CD14-positive monocyte (primary cell): ENCODE measurements around the gene KIF1A. TPM values are rescaled to one million over a fixed set of nuclear protein-coding genes. Genes with fewer than 3 reads are reported as not detected.

ENCODE experiments used
- DNase-seq, 3 donors: peaks; one replicate each; pipeline ENCODE4 v3.0.0-alpha.2; 2011 to 2022
- H2AFZ ChIP-seq: 2 replicates; pipeline ENCODE4 v1.6.0; 2012; ENCODE audit warnings: mild to moderate bottlenecking, low read depth, low read length, inconsistent platforms; ENCODE audit not compliant: insufficient read depth, poor library complexity, severe bottlenecking
- H3K27ac ChIP-seq, 2 donors: 1 replicate in 1 of 2; 2 replicates in 1 of 2; pipeline ENCODE4 v1.5.1; 2012 to 2013; ENCODE audit warnings: low read length in 2 of 2, control low read depth in 1 of 2, inconsistent platforms in 1 of 2, low read depth in 1 of 2, mild to moderate bottlenecking in 1 of 2
- H3K27me3 ChIP-seq, 2 donors: one replicate each; pipeline versions ENCODE4 v1.6.0 to v1.6.1; 2011 to 2013; ENCODE audit warnings: low read length in 2 of 2; ENCODE audit not compliant: control insufficient read depth in 2 of 2, insufficient read depth in 2 of 2
- H3K36me3 ChIP-seq, 2 donors: replicated peaks in 1 of 2; 1 replicate in 1 of 2; 2 replicates in 1 of 2; pipeline versions ENCODE4 v1.5.1 to v1.6.1; 2012 to 2013; ENCODE audit warnings: low read length in 2 of 2, control low read depth in 1 of 2, inconsistent platforms in 1 of 2, mild to moderate bottlenecking in 1 of 2; ENCODE audit not compliant: insufficient read depth in 2 of 2, control insufficient read depth in 1 of 2
- H3K4me1 ChIP-seq, 2 donors: 1 replicate in 1 of 2; 2 replicates in 1 of 2; pipeline versions ENCODE4 v1.5.1 to v1.6.1; 2012 to 2013; ENCODE audit warnings: low read length in 2 of 2, control low read depth in 1 of 2, inconsistent platforms in 1 of 2, mild to moderate bottlenecking in 1 of 2, moderate library complexity in 1 of 2; ENCODE audit not compliant: insufficient read depth in 2 of 2, control insufficient read depth in 1 of 2
- H3K4me2 ChIP-seq: replicated peaks from 2 replicates; pipeline ENCODE3; 2012; ENCODE audit warnings: low read length, moderate library complexity, mild to moderate bottlenecking; ENCODE audit not compliant: poor library complexity, severe bottlenecking; ENCODE audit errors: extremely low read depth
- H3K4me3 ChIP-seq, 3 experiments: fragments of 200-600 bp in 1 of 3; sonication (generic) in 1 of 3; replicated peaks in 1 of 3; 1 replicate in 2 of 3; 2 replicates in 1 of 3; pipeline ENCODE4 v1.5.1; 2011 to 2013; ENCODE audit warnings: low read length in 3 of 3, mild to moderate bottlenecking in 3 of 3, control low read depth in 2 of 3, low read depth in 2 of 3, inconsistent platforms in 1 of 3, moderate library complexity in 1 of 3
- H3K79me2 ChIP-seq: 2 replicates; pipeline ENCODE4 v1.6.0; 2012; ENCODE audit warnings: mild to moderate bottlenecking, control low read depth, inconsistent platforms, low read length, moderate library complexity; ENCODE audit not compliant: insufficient read depth
- H3K9ac ChIP-seq: 2 replicates; pipeline ENCODE4 v1.6.0; 2017; ENCODE audit warnings: low read length, mild to moderate bottlenecking; ENCODE audit not compliant: insufficient read depth, poor library complexity, severe bottlenecking
- H3K9me3 ChIP-seq, 2 donors: replicated peaks in 1 of 2; 1 replicate in 1 of 2; 2 replicates in 1 of 2; pipeline versions ENCODE4 v1.5.1 to v1.6.1; 2012 to 2013; ENCODE audit warnings: low read length in 2 of 2, control low read depth in 1 of 2; ENCODE audit not compliant: control insufficient read depth in 1 of 2, insufficient read depth in 1 of 2
- H4K20me1 ChIP-seq: 2 replicates; pipeline ENCODE4 v1.6.0; 2012; ENCODE audit warnings: mild to moderate bottlenecking, low read length, control low read depth, moderate library complexity; ENCODE audit not compliant: insufficient read depth
- H3K27ac Mint-ChIP-seq, 7 donors: one replicate each; pipeline ENCODE4 v1.8.0; 2020; ENCODE audit warnings: mild to moderate bottlenecking in 7 of 7, mixed read lengths in 7 of 7, moderate library complexity in 6 of 7, inconsistent platforms in 2 of 7
- H3K27me3 Mint-ChIP-seq, 3 donors: one replicate each; pipeline ENCODE4 v1.8.0; 2021 to 2022; ENCODE audit warnings: low read depth in 3 of 3, mild to moderate bottlenecking in 3 of 3, mixed read lengths in 3 of 3, moderate library complexity in 3 of 3, inconsistent platforms in 1 of 3
- H3K36me3 Mint-ChIP-seq, 2 donors: one replicate each; pipeline ENCODE4 v1.8.0; 2020; ENCODE audit warnings: mixed read lengths in 2 of 2, inconsistent platforms in 1 of 2, mild to moderate bottlenecking in 1 of 2
- H3K4me1 Mint-ChIP-seq: one replicate; pipeline ENCODE4 v1.8.0; 2020; ENCODE audit warnings: mild to moderate bottlenecking, mixed read lengths
- H3K4me3 Mint-ChIP-seq, 2 donors: one replicate each; pipeline ENCODE4 v1.8.0; 2020; ENCODE audit warnings: mild to moderate bottlenecking in 2 of 2, mixed read lengths in 2 of 2, moderate library complexity in 1 of 2
- H3K9me3 Mint-ChIP-seq, 7 donors: one replicate each; pipeline ENCODE4 v1.8.0; 2020 to 2022; ENCODE audit warnings: mixed read lengths in 7 of 7, mild to moderate bottlenecking in 6 of 7, moderate library complexity in 6 of 7, inconsistent platforms in 2 of 7
- CTCF ChIP-seq: fragments of 200-600 bp; IDR thresholded peaks from one replicate; pipeline ENCODE4 v1.8.0; 2022; ENCODE audit warnings: antibody characterized with exemption, mild to moderate bottlenecking
- WGBS: methylation state at CpG from one replicate; pipeline ENCODE4 v1.1.5; 2013; ENCODE audit warnings: missing lambda C conversion rate; ENCODE audit not compliant: insufficient coverage; 5-methylcytosine and 5-hydroxymethylcytosine counted together
- intact Hi-C, 2 donors: fragments of 100-400 bp; cut with micrococcal nuclease; formaldehyde crosslinking; loops; one replicate each; pipeline versions ENCODE4 v1.15.0 to v1.15.1; 2023
- polyA plus RNA-seq, 3 donors: library from polyadenylated mRNA; depleted of rRNA in 1 of 3; unstranded in 2 of 3; stranded (reverse) in 1 of 3; fragments of 300-500 nt in 2 of 3; fragments of >200 nt in 1 of 3; fragmentation: Illumina TruSeq in 2 of 3; gene quantifications; 1 replicate in 2 of 3; 2 replicates in 1 of 3; pipeline ENCODE4 v1.2.3, GENCODE V29; 2012 to 2021

The KIF1A gene
- polyA plus RNA-seq, 3 donors, result not detected

- H3K9ac ChIP-seq, result no peak overlapping the region
- Mint-ChIP-seq H3K9me3 (peaks cover 20 to 36% (median 28%) of the 10 kb centered on the region in 7 donors), H3K4me3 (no peak overlapping the region), H3K27me3 (peaks cover 25 to 52% (median 28%) of the 10 kb centered on the region in 3 donors), H3K36me3 (peaks cover 0 to 1% of the 10 kb centered on the region in 2 donors), H3K27ac (no peak overlapping the region), H3K4me1 (no peaks in the 10 kb centered on the region)
- DNase-seq, result no peak
- H3K4me1 ChIP-seq, result no peaks in the 10 kb centered on the region
- no peak overlapping the region for H3K4me3 ChIP-seq
- no peak overlapping the region for H3K27ac ChIP-seq
- no peak for TF ChIP-seq CTCF
- 96% methylated on average over 9 of the region's 11 CpGs for WGBS
- H4K20me1 ChIP-seq, result no peaks in the 10 kb centered on the region
- no peaks in the 10 kb centered on the region for H3K36me3 ChIP-seq
- H3K79me2 ChIP-seq, result no peaks in the 10 kb centered on the region
- peaks cover 21 to 28% of the 10 kb centered on the region in 2 donors for H3K9me3 ChIP-seq
- peaks cover 8 to 18% of the 10 kb centered on the region in 2 donors for H3K27me3 ChIP-seq
- intact Hi-C loops, result no loop called here
- no peak overlapping the region for H2AFZ ChIP-seq
- no peak overlapping the region for H3K4me2 ChIP-seq
Measured at GRCh38 chr2:240814946-240815760, 4.9 kb downstream of the KIF1A start.

- Mint-ChIP-seq H3K27me3 (peaks cover 28 to 47% (median 31%) of the 10 kb centered on the region in 3 donors), H3K4me1 (no peaks in the 10 kb centered on the region), H3K4me3 (no peak overlapping the region), H3K27ac (no peak overlapping the region), H3K36me3 (peaks cover 0 to 1% of the 10 kb centered on the region in 2 donors), H3K9me3 (peaks cover 20 to 36% (median 28%) of the 10 kb centered on the region in 7 donors)
- H3K79me2 ChIP-seq, result no peaks in the 10 kb centered on the region
- WGBS, result 95% methylated on average over 3 of the region's 4 CpGs
- TF ChIP-seq CTCF, result no peak
- peaks cover 21 to 28% of the 10 kb centered on the region in 2 donors for H3K9me3 ChIP-seq
- H3K4me3 ChIP-seq, result no peak overlapping the region
- no peak overlapping the region for H3K9ac ChIP-seq
- H3K27ac ChIP-seq, result no peak overlapping the region
- no peak overlapping the region for H2AFZ ChIP-seq
- no peak for DNase-seq
- H3K27me3 ChIP-seq, result peaks cover 6 to 18% of the 10 kb centered on the region in 2 donors
- intact Hi-C loops, result no loop called here
- no peaks in the 10 kb centered on the region for H3K4me1 ChIP-seq
- H3K36me3 ChIP-seq, result no peaks in the 10 kb centered on the region
- no peak overlapping the region for H3K4me2 ChIP-seq
- H4K20me1 ChIP-seq, result no peaks in the 10 kb centered on the region
Measured at GRCh38 chr2:240814280-240814679, 5.7 kb downstream of the KIF1A start.
